Sigmoid colon (tissue), 7 donors: ENCODE results near the gene PTPN1. TPM values are rescaled to one million over a fixed set of nuclear protein-coding genes. Genes with fewer than 3 reads are reported as not detected.

Source experiments
- DNase-seq: peaks from one replicate; pipeline ENCODE4 v3.0.0-alpha.2; 2019
- H3K27ac ChIP-seq, 4 donors: fragments of 200-600 bp; sonication (generic); one replicate each; pipeline ENCODE4 v1.5.1; 2016 to 2019; ENCODE audit warnings: mild to moderate bottlenecking in 1 of 4
- H3K27me3 ChIP-seq, 3 donors: fragments of 200-600 bp; sonication (generic); one replicate each; pipeline ENCODE4 v1.5.1; 2019; ENCODE audit warnings: mild to moderate bottlenecking in 1 of 3
- H3K36me3 ChIP-seq, 4 donors: fragments of 200-600 bp; sonication (generic); one replicate each; pipeline ENCODE4 v1.5.1; 2016 to 2019
- H3K4me1 ChIP-seq, 4 donors: fragments of 200-600 bp; sonication (generic); one replicate each; pipeline ENCODE4 v1.5.1; 2017 to 2019
- H3K4me3 ChIP-seq, 4 donors: fragments of 200-600 bp; sonication (generic); one replicate each; pipeline ENCODE4 v1.5.1; 2017 to 2019; ENCODE audit warnings: mild to moderate bottlenecking in 2 of 4, moderate library complexity in 1 of 4
- H3K9me3 ChIP-seq, 4 donors: fragments of 200-600 bp in 3 of 4; sonication (generic) in 3 of 4; one replicate each; pipeline versions ENCODE4 v1.5.1 to v1.6.1; 2013 to 2019
- CTCF ChIP-seq, 4 experiments: fragments of 450-650 bp in 3 of 4; fragments of 200-600 bp in 1 of 4; IDR thresholded peaks; one replicate each; pipeline ENCODE4 v1.5.1; 2016 to 2019; ENCODE audit warnings: antibody characterized with exemption in 4 of 4, mild to moderate bottlenecking in 3 of 4, moderate library complexity in 2 of 4
- EP300 ChIP-seq, 4 donors: sonication (generic); formaldehyde crosslinking; IDR thresholded peaks; one replicate each; pipeline ENCODE4 v1.6.1; 2017; ENCODE audit warnings: antibody characterized with exemption in 4 of 4
- POLR2A ChIP-seq, 2 donors: fragments of 450-650 bp; IDR thresholded peaks; one replicate each; pipeline ENCODE4 v1.6.1; 2016; ENCODE audit warnings: antibody characterized with exemption in 2 of 2, mild to moderate bottlenecking in 2 of 2, moderate library complexity in 2 of 2
- POLR2AphosphoS5 ChIP-seq, 4 donors: sonication (generic); formaldehyde crosslinking; IDR thresholded peaks; one replicate each; pipeline ENCODE4 v1.6.1; 2017; ENCODE audit warnings: antibody characterized with exemption in 4 of 4
- WGBS, 2 donors: extraction: QIAGEN DNeasy Blood & Tissue Kit; methylation state at CpG; one replicate each; pipeline ENCODE4 v1.1.7; 2013; 5-methylcytosine and 5-hydroxymethylcytosine counted together
- intact Hi-C: fragments of 100-400 bp; cut with DNase I; formaldehyde crosslinking; loops from one replicate; pipeline ENCODE4 v1.15.1; 2023
- polyA plus RNA-seq, 3 donors: library from polyadenylated mRNA; stranded (reverse); fragments of 200-250 nt; gene quantifications; one replicate each; pipeline ENCODE4 v1.2.3, GENCODE V29; 2013
- total RNA-seq, 4 donors: library from RNA; depleted of rRNA; stranded (reverse); fragments of >200 nt; gene quantifications; one replicate each; pipeline ENCODE4 v1.1.0, GENCODE V29; 2016
- donor health status: healthy with polysubstance abuse.
- donor health status: Bipolar disorder and iron deficiency.
- donor health status: healthy.

Gene PTPN1
- total and polyA plus RNA-seq, 7 donors, result 14.4 to 41.5 (median 23.6) TPM

DNA sequence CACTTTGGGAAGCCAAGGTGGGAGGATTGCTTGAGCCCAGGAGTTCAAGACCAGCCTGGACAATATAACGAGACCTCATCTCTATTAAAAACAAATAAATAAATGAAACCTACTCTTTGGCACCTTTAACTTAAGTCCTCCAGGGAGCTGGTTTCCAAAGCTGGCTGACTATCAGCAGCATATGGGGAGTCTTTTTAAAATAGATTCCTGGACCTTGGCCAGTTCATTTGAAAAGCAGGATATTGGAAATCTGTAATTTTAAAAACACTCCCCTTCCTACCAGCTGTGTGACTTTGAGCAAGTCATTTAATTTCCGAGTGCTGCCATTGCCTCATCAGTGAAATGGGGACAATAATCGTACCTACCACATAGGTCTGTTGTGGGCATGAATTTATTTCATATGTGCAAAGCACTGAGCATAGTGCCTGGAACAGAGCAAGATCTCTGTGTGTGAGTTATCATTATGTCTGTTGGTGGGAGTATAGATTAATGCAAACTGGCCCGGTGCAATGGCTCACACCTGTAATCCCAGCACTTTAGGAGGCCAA is 40.9 kb upstream of the PTPN1 start:
- 92 to 94% methylated on average over 4 of the region's 4 CpGs for WGBS, 2 donors
- Histone ChIP-seq H3K4me1 (peaks cover 0 to 4% (median 2%) of the 10 kb centered on the region in 4 donors), H3K27me3 (no peaks in the 10 kb centered on the region), H3K27ac (no peak overlapping the region), H3K36me3 (no peaks in the 10 kb centered on the region), H3K9me3 (no peaks in the 10 kb centered on the region), H3K4me3 (no peak overlapping the region)
- no peak for DNase-seq
- intact Hi-C loops, result loop anchor here (10.0 kb wide), 1 partner anchor 344 kb away; no protein-coding TSS in a partner anchor
- no peak for TF ChIP-seq POLR2A (IDR thresholded peaks at IDR 0.05)
- TF ChIP-seq EP300 (IDR thresholded peaks at IDR 0.05), result no peak
- no peak for TF ChIP-seq CTCF (IDR thresholded peaks at IDR 0.05)
- TF ChIP-seq POLR2AphosphoS5 (IDR thresholded peaks at IDR 0.05), result no peak

DNA sequence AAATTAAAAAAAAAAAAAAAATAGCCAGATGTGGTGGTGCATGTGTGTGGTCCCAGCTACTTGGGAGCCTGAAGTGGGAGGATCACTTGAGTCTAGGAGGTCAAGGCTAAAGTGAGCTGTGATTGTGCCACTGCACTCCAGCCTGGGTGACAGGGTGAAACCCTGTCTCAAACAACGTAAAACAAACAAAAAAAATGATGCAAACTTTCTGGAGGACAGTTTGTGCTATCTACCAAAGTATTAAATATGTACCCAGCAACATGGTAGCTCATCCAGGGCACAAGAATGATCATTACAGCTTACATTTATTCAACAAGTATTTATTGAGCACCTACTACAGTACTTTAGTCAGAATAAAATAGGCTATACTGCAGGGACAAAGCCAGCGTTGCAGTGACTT is 40.4 kb upstream of the PTPN1 start:
- no peak for TF ChIP-seq CTCF (IDR thresholded peaks at IDR 0.05)
- no peak for TF ChIP-seq EP300 (IDR thresholded peaks at IDR 0.05)
- no peak for TF ChIP-seq POLR2AphosphoS5 (IDR thresholded peaks at IDR 0.05)
- Histone ChIP-seq H3K4me1 (no peaks in the 10 kb centered on the region), H3K27me3 (no peaks in the 10 kb centered on the region), H3K36me3 (no peaks in the 10 kb centered on the region), H3K9me3 (no peaks in the 10 kb centered on the region), H3K27ac (no peak overlapping the region), H3K4me3 (no peak overlapping the region)
- WGBS, 2 donors, result 70 to 89% methylated on average over 2 of the region's 2 CpGs
- DNase-seq, result no peak
- intact Hi-C loops, result loop anchor here (10.0 kb wide), 1 partner anchor 345 kb away; no protein-coding TSS in a partner anchor

DNA sequence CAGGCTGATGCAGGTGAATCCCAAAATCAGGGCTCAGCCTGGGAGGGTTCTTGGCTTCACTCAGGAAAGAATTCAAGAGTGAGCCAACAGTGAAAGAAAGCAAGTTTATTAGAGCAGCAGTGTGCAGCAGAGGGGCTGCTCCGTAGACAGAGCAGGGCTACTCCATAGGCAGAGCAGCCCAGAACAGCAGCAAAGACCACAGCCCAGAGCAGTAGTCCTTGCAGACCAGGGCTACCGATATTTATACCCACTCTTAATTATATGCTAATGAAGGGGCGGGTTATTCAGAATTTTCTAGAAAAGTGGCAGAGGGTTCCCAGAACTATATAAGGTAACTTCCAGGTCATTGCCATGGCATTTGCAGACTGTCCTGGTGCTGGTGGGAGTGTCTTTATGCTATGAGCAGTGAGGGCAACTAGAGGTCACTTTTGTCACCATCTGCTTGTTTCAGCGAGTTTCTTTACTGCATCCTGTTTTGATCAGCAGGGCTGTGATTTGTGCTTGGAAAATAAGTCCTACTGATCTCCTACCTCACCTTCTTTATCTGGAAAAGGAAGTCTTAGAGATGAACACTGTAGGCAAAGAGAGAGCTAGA is 39.8 kb upstream of the PTPN1 start:
- Histone ChIP-seq H3K4me1 (no peaks in the 10 kb centered on the region), H3K36me3 (no peaks in the 10 kb centered on the region), H3K9me3 (no peaks in the 10 kb centered on the region), H3K27ac (no peak overlapping the region), H3K4me3 (no peak overlapping the region), H3K27me3 (no peaks in the 10 kb centered on the region)
- DNase-seq, result no peak
- TF ChIP-seq EP300 (IDR thresholded peaks at IDR 0.05) (no peak), POLR2AphosphoS5 (IDR thresholded peaks at IDR 0.05) (no peak), CTCF (IDR thresholded peaks at IDR 0.05) (no peak), POLR2A (IDR thresholded peaks at IDR 0.05) (no peak)
- intact Hi-C loops, result no loop called here
- WGBS, 2 donors, result 69 to 77% methylated on average over 4 of the region's 4 CpGs

- DNase-seq, result no peak
- H3K4me1 ChIP-seq, result no peaks in the 10 kb centered on the region
- H3K36me3 ChIP-seq, result no peaks in the 10 kb centered on the region
- no peak overlapping the region for H3K4me3 ChIP-seq
- no peaks in the 10 kb centered on the region for H3K9me3 ChIP-seq
- H3K27me3 ChIP-seq, result no peaks in the 10 kb centered on the region
- no peak overlapping the region for H3K27ac ChIP-seq
- no peak for TF ChIP-seq POLR2A (IDR thresholded peaks at IDR 0.05)
- no peak for TF ChIP-seq EP300 (IDR thresholded peaks at IDR 0.05)
- TF ChIP-seq CTCF (IDR thresholded peaks at IDR 0.05), result no peak
- TF ChIP-seq POLR2AphosphoS5 (IDR thresholded peaks at IDR 0.05), result no peak
- intact Hi-C loops, result no loop called here
- WGBS, 2 donors, result 12 to 25% methylated on average over 1 of the region's 1 CpG
Measured at GRCh38 chr20:50471231-50471630, 39.0 kb upstream of the PTPN1 start.
